OCI-LY3 (cell line): Measurements from ENCODE around the gene CCDC43.

Source experiments
- EZH2phosphoT487 ChIP-seq: fragments of 200-600 bp; shearing (Covaris generic); IDR thresholded peaks from 2 replicates; pipeline ENCODE4 v1.6.1; 2018; ENCODE audit warnings: antibody characterized with exemption, mixed run types, low read depth
- TF ChIP-seq, protein P1 (sequence below): fragments of 200-600, 300-600 bp; sonication (generic); IDR thresholded peaks from 2 replicates; pipeline ENCODE4 v1.5.1; 2014; ENCODE audit warnings: antibody characterized with exemption, low read length, low read depth

DNA sequence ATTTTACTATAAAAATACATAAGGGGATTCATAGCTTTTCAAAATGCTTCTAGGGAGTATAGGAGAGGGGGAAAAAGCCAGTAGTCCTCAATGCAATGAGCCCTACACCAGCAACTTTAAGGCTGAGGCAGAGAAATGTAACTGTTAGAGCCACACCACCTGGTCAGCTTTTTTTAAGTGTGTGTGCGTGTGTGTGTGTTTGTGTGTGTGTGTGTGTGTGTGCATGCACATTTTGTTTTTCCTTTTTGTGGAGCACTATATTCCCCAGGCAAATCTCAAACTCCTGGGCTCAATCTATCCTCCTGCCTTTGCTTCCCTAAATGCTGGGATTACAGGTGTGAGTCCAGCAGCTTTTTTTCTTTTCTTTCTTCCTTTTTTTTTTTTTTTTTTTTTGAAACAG, 35.6 kb downstream of the CCDC43 start:
- TF ChIP-seq, protein P1, sequence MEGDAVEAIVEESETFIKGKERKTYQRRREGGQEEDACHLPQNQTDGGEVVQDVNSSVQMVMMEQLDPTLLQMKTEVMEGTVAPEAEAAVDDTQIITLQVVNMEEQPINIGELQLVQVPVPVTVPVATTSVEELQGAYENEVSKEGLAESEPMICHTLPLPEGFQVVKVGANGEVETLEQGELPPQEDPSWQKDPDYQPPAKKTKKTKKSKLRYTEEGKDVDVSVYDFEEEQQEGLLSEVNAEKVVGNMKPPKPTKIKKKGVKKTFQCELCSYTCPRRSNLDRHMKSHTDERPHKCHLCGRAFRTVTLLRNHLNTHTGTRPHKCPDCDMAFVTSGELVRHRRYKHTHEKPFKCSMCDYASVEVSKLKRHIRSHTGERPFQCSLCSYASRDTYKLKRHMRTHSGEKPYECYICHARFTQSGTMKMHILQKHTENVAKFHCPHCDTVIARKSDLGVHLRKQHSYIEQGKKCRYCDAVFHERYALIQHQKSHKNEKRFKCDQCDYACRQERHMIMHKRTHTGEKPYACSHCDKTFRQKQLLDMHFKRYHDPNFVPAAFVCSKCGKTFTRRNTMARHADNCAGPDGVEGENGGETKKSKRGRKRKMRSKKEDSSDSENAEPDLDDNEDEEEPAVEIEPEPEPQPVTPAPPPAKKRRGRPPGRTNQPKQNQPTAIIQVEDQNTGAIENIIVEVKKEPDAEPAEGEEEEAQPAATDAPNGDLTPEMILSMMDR, result no peak
- no peak for TF ChIP-seq EZH2phosphoT487
